ENCODE data around the gene ST8SIA5.

- no peak for TF ChIP-seq FOS (IDR thresholded peaks at IDR 0.05; ENCODE audit: low read depth, low read length)
- no peak for TF ChIP-seq CTCF (conservative IDR thresholded peaks at IDR 0.05; ENCODE audit: low read depth, low read length)
- TF ChIP-seq POLR2A (IDR thresholded peaks at IDR 0.05; ENCODE audit: low read depth, low read length), result no peak
- TF ChIP-seq RFX5 (IDR thresholded peaks at IDR 0.05; ENCODE audit: low read depth, low read length), result no peak
- TF ChIP-seq RCOR1 (IDR thresholded peaks at IDR 0.05; ENCODE audit: insufficient replicate concordance, low read length), result no peak
- no peak for TF ChIP-seq MAFK (IDR thresholded peaks at IDR 0.05; ENCODE audit: low read depth, low read length)
- no peak for TF ChIP-seq MXI1 (IDR thresholded peaks at IDR 0.05; ENCODE audit: borderline replicate concordance, low read depth, low read length)
- TF ChIP-seq USF2 (IDR thresholded peaks at IDR 0.05; ENCODE audit: low read depth, low read length), result no peak
- no peak for TF ChIP-seq SMC3 (IDR thresholded peaks at IDR 0.05; ENCODE audit: low read depth, low read length)
- no peak for TF ChIP-seq CHD1 (IDR thresholded peaks at IDR 0.05; ENCODE audit: low read depth, low read length)
- TF ChIP-seq NFE2L2 (IDR thresholded peaks at IDR 0.05; ENCODE audit: low read depth, low read length), result no peak
Observed at GRCh38 chr18:46659484-46659883, 97.4 kb downstream of the ST8SIA5 start.
